GM12892 (cell line): ENCODE results near the gene METTL21C.

Experiments
- POLR2A ChIP-seq: IDR thresholded peaks from 2 replicates; pipeline ENCODE4 v1.6.1; 2011; ENCODE audit warnings: low read depth, low read length, control low read depth
- TAF1 ChIP-seq: IDR thresholded peaks from 2 replicates; pipeline ENCODE4 v1.6.1; 2011; ENCODE audit warnings: low read depth, mild to moderate bottlenecking, control low read depth, low read length, borderline replicate concordance

- TF ChIP-seq POLR2A (no peak), TAF1 (no peak)
These were observed 36.2 kb downstream of the METTL21C start for GRCh38 chr13:102658660-102659059.
